HL-60 (cell line): ENCODE measurements around the gene TIMM50.

Source experiments
- DNase-seq, 2 experiments: peaks; one replicate each; pipeline ENCODE4 v3.0.0-alpha.2; 2010 to 2020; ENCODE audit warnings: low read depth in 1 of 2, low spot score in 1 of 2
- H3K27ac ChIP-seq: fragments of 250-450 bp; sonication (Bioruptor Pico); replicated peaks from 2 replicates; pipeline ENCODE4 v1.5.1; 2020; ENCODE audit warnings: mild to moderate bottlenecking, moderate library complexity
- H3K27me3 ChIP-seq: fragments of 250-450 bp; sonication (Bioruptor Pico); 2 replicates; pipeline ENCODE4 v1.5.1; 2021; ENCODE audit warnings: mild to moderate bottlenecking, moderate library complexity; ENCODE audit not compliant: insufficient read depth, poor library complexity, severe bottlenecking
- H3K4me3 ChIP-seq: replicated peaks from 2 replicates; pipeline ENCODE4 v1.5.1; 2011; ENCODE audit warnings: mild to moderate bottlenecking, control low read depth, low read length; ENCODE audit not compliant: insufficient read depth
- CTCF ChIP-seq: IDR thresholded peaks from one replicate; pipeline ENCODE4 v1.5.1; 2011; ENCODE audit warnings: low read length, control low read depth, inconsistent platforms; ENCODE audit not compliant: insufficient read depth
- GABPA ChIP-seq: IDR thresholded peaks from 2 replicates; pipeline ENCODE4 v1.6.1; 2012; ENCODE audit warnings: low read depth
- POLR2AphosphoS5 ChIP-seq: IDR thresholded peaks from 2 replicates; pipeline ENCODE4 v1.6.1; 2012; ENCODE audit warnings: low read depth
- REST ChIP-seq: IDR thresholded peaks from 2 replicates; pipeline ENCODE4 v1.6.1; 2012; ENCODE audit warnings: low read depth; ENCODE audit not compliant: insufficient replicate concordance
- SPI1 ChIP-seq: IDR thresholded peaks from 2 replicates; pipeline ENCODE4 v1.6.1; 2012; ENCODE audit warnings: low read depth, mild to moderate bottlenecking, borderline replicate concordance

TIMM50 gene

GRCh38 chr19:39434123-39435076 lies 46.2 kb upstream of the TIMM50 start:
- no peak for DNase-seq
- TF ChIP-seq SPI1 (no peak; the same call in 1 of the 2 replicates), POLR2AphosphoS5 (no peak), CTCF (no peak), REST (no peak), GABPA (no peak)
- Histone ChIP-seq H3K27ac (peak overlapping the region; percentile 88), H3K4me3 (peak overlapping the region; percentile 55), H3K27me3 (no peaks in the 10 kb centered on the region)

- H3K27ac ChIP-seq = peak within 1 kb of the TSS; percentile 88
- no peaks in the 10 kb centered on the region for H3K27me3 ChIP-seq
- TF ChIP-seq CTCF (no peak), REST (peak; percentile 75), POLR2AphosphoS5 (peak; percentile 99), SPI1 (peak; percentile 71; the same call in 1 of the 2 replicates), GABPA (peak; percentile 85)
- peak; percentile 97 to 98 for DNase-seq
- H3K4me3 ChIP-seq = peak within 1 kb of the TSS; percentile 55
Observed at GRCh38 chr19:39435499-39436349, 44.9 kb upstream of the TIMM50 start, which contains the start of gene RPS16. Gene RPS16 (minus strand): TSS chr19:39435949. CDS start chr19:39435895, 54 bp downstream.

GRCh38 chr19:39436350-39436716 lies 44.3 kb upstream of the TIMM50 start:
- no peak for DNase-seq
- H3K27ac ChIP-seq = peak overlapping the region; percentile 88
- no peaks in the 10 kb centered on the region for H3K27me3 ChIP-seq
- TF ChIP-seq CTCF = no peak
- no peak for TF ChIP-seq POLR2AphosphoS5
- TF ChIP-seq REST = no peak
- peak overlapping the region; percentile 46 for H3K4me3 ChIP-seq
